ENCODE data around the gene APOBEC3B.
"Not testable (repeated sequence)": the region's sequence is repeated elsewhere in the genome, so short reads cannot be mapped to it uniquely, and the experiment has no call there.

APOBEC3B gene

GRCh38 chr22:38984224-38984623 lies 2.1 kb downstream of the APOBEC3B start:
- peaks cover 6% of the 10 kb centered on the region; the same call in 1 of the 2 replicates for H3K9me3 ChIP-seq (ENCODE audit: insufficient read depth, low read depth, low read length)
- H3K9ac ChIP-seq (ENCODE audit: low read depth, low read length): no peak overlapping the region
- H3K4me3 ChIP-seq (ENCODE audit: low read length): no peak overlapping the region
- H3K27me3 ChIP-seq (ENCODE audit: insufficient read depth, low read length): no peaks in the 10 kb centered on the region
- WGBS: 93% methylated on average over 2 of the region's 2 CpGs
- H3K4me1 ChIP-seq (ENCODE audit: insufficient read depth, low read length): peaks cover 10% of the 10 kb centered on the region; the same call in 1 of the 2 replicates
- no peak overlapping the region for H3K27ac ChIP-seq (ENCODE audit: low read depth, low read length)
- no peaks in the 10 kb centered on the region for H3K36me3 ChIP-seq (ENCODE audit: insufficient read depth, low read length)

- not testable (repeated sequence) for H3K9me3 ChIP-seq (ENCODE audit: insufficient read depth, low read depth, low read length); H3K9ac ChIP-seq (ENCODE audit: low read depth, low read length); H3K36me3 ChIP-seq (ENCODE audit: insufficient read depth, low read length); H3K27me3 ChIP-seq (ENCODE audit: insufficient read depth, low read length); H3K4me3 ChIP-seq (ENCODE audit: low read length)
- H3K27ac ChIP-seq (ENCODE audit: low read depth, low read length): 0 out of 2 replicates have a peak overlapping the region, but pooled peaks have one; percentile 35
- 88% methylated on average over 8 of the region's 9 CpGs for WGBS
- H3K4me1 ChIP-seq (ENCODE audit: insufficient read depth, low read length): peaks cover 10% of the 10 kb centered on the region; the same call in 1 of the 2 replicates
Measured at GRCh38 chr22:38984784-38985757, 2.9 kb downstream of the APOBEC3B start.

GRCh38 chr22:38986629-38987028 lies 4.5 kb downstream of the APOBEC3B start:
- Histone ChIP-seq H3K27ac (ENCODE audit: low read depth, low read length) (no peak overlapping the region), H3K4me1 (ENCODE audit: insufficient read depth, low read length) (0 out of 2 replicates have a peak, but pooled peaks cover 1% of the 10 kb centered on the region), H3K4me3 (ENCODE audit: low read length) (no peak overlapping the region), H3K9ac (ENCODE audit: low read depth, low read length) (no peak overlapping the region), H3K9me3 (ENCODE audit: insufficient read depth, low read depth, low read length) (peaks cover 6% of the 10 kb centered on the region; the same call in 1 of the 2 replicates), H3K27me3 (ENCODE audit: insufficient read depth, low read length) (no peaks in the 10 kb centered on the region), H3K36me3 (ENCODE audit: insufficient read depth, low read length) (no peaks in the 10 kb centered on the region)
- WGBS: 95% methylated on average over 3 of the region's 3 CpGs

GRCh38 chr22:38987171-38987895 lies 5.2 kb downstream of the APOBEC3B start:
- Histone ChIP-seq H3K36me3 (ENCODE audit: insufficient read depth, low read length) (no peaks in the 10 kb centered on the region), H3K9me3 (ENCODE audit: insufficient read depth, low read depth, low read length) (peaks cover 6% of the 10 kb centered on the region; the same call in 1 of the 2 replicates), H3K9ac (ENCODE audit: low read depth, low read length) (no peak overlapping the region), H3K27ac (ENCODE audit: low read depth, low read length) (no peak overlapping the region), H3K4me1 (ENCODE audit: insufficient read depth, low read length) (0 out of 2 replicates have a peak, but pooled peaks cover under 1% of the 10 kb centered on the region), H3K27me3 (ENCODE audit: insufficient read depth, low read length) (no peaks in the 10 kb centered on the region), H3K4me3 (ENCODE audit: low read length) (no peak overlapping the region)
- WGBS: 74% methylated on average over 8 of the region's 8 CpGs

- Histone ChIP-seq H3K9ac (ENCODE audit: low read depth, low read length) (no peak overlapping the region), H3K9me3 (ENCODE audit: insufficient read depth, low read depth, low read length) (peaks cover 2% of the 10 kb centered on the region; the same call in 1 of the 2 replicates), H3K4me3 (ENCODE audit: low read length) (no peak overlapping the region), H3K27me3 (ENCODE audit: insufficient read depth, low read length) (no peaks in the 10 kb centered on the region), H3K27ac (ENCODE audit: low read depth, low read length) (no peak overlapping the region), H3K4me1 (ENCODE audit: insufficient read depth, low read length) (peaks cover 3% of the 10 kb centered on the region; the same call in 1 of the 2 replicates), H3K36me3 (ENCODE audit: insufficient read depth, low read length) (no peaks in the 10 kb centered on the region)
- 96% methylated on average over 6 of the region's 6 CpGs for WGBS
Measured at GRCh38 chr22:38989466-38989865, 7.3 kb downstream of the APOBEC3B start.

- 23% methylated on average over 9 of the region's 12 CpGs for WGBS
- not testable (repeated sequence) for H3K4me1 ChIP-seq (ENCODE audit: insufficient read depth, low read length)
- H3K4me3 ChIP-seq (ENCODE audit: low read length): 0 out of 2 replicates have a peak overlapping the region, but pooled peaks have one; percentile 8
Measured at GRCh38 chr22:38992871-38993371, 10.8 kb downstream of the APOBEC3B start.

GRCh38 chr22:38996105-38996504 lies 14.0 kb downstream of the APOBEC3B start:
- H3K27me3 ChIP-seq (ENCODE audit: insufficient read depth, low read length): no peaks in the 10 kb centered on the region
- 95% methylated on average over 6 of the region's 6 CpGs for WGBS
- no peaks in the 10 kb centered on the region for H3K36me3 ChIP-seq (ENCODE audit: insufficient read depth, low read length)
- no peak overlapping the region for H3K4me3 ChIP-seq (ENCODE audit: low read length)
- peaks cover 3% of the 10 kb centered on the region; the same call in 1 of the 2 replicates for H3K4me1 ChIP-seq (ENCODE audit: insufficient read depth, low read length)
- H3K9me3 ChIP-seq (ENCODE audit: insufficient read depth, low read depth, low read length): no peaks in the 10 kb centered on the region
- no peak overlapping the region for H3K27ac ChIP-seq (ENCODE audit: low read depth, low read length)
- no peak overlapping the region for H3K9ac ChIP-seq (ENCODE audit: low read depth, low read length)

More at GRCh38 chr22:38992871-38993371, 10.8 kb downstream of the APOBEC3B start:
- H3K27me3 ChIP-seq (ENCODE audit: insufficient read depth, low read length); H3K9me3 ChIP-seq (ENCODE audit: insufficient read depth, low read depth, low read length); H3K36me3 ChIP-seq (ENCODE audit: insufficient read depth, low read length); H3K9ac ChIP-seq (ENCODE audit: low read depth, low read length); H3K27ac ChIP-seq (ENCODE audit: low read depth, low read length): not testable (repeated sequence)

GRCh38 chr22:38997518-38997917 lies 15.4 kb downstream of the APOBEC3B start:
- H3K9ac ChIP-seq (ENCODE audit: low read depth, low read length): no peak overlapping the region
- H3K36me3 ChIP-seq (ENCODE audit: insufficient read depth, low read length): no peaks in the 10 kb centered on the region
- no peak overlapping the region for H3K4me3 ChIP-seq (ENCODE audit: low read length)
- 86% methylated on average over 3 of the region's 3 CpGs for WGBS
- no peak overlapping the region for H3K27ac ChIP-seq (ENCODE audit: low read depth, low read length)
- peaks cover 1% of the 10 kb centered on the region; the same call in 1 of the 2 replicates for H3K4me1 ChIP-seq (ENCODE audit: insufficient read depth, low read length)
- no peaks in the 10 kb centered on the region for H3K9me3 ChIP-seq (ENCODE audit: insufficient read depth, low read depth, low read length)
- H3K27me3 ChIP-seq (ENCODE audit: insufficient read depth, low read length): no peaks in the 10 kb centered on the region

GRCh38 chr22:39003165-39003638 lies 21.1 kb downstream of the APOBEC3B start:
- H3K4me1 ChIP-seq (ENCODE audit: insufficient read depth, low read length): peaks cover 3% of the 10 kb centered on the region
- H3K27me3 ChIP-seq (ENCODE audit: insufficient read depth, low read length): no peaks in the 10 kb centered on the region
- no peaks in the 10 kb centered on the region for H3K36me3 ChIP-seq (ENCODE audit: insufficient read depth, low read length)
- H3K9ac ChIP-seq (ENCODE audit: low read depth, low read length): no peak overlapping the region
- no peaks in the 10 kb centered on the region for H3K9me3 ChIP-seq (ENCODE audit: insufficient read depth, low read depth, low read length)
- WGBS: 47% methylated on average over 7 of the region's 7 CpGs
- no peak overlapping the region for H3K4me3 ChIP-seq (ENCODE audit: low read length)
- no peak overlapping the region for H3K27ac ChIP-seq (ENCODE audit: low read depth, low read length)

- Histone ChIP-seq H3K27ac (ENCODE audit: low read depth, low read length) (no peak overlapping the region), H3K4me1 (ENCODE audit: insufficient read depth, low read length) (peaks cover 3% of the 10 kb centered on the region), H3K36me3 (ENCODE audit: insufficient read depth, low read length) (no peaks in the 10 kb centered on the region), H3K9me3 (ENCODE audit: insufficient read depth, low read depth, low read length) (no peaks in the 10 kb centered on the region), H3K9ac (ENCODE audit: low read depth, low read length) (no peak overlapping the region), H3K27me3 (ENCODE audit: insufficient read depth, low read length) (no peaks in the 10 kb centered on the region), H3K4me3 (ENCODE audit: low read length) (no peak overlapping the region)
- WGBS: 92% methylated on average over 5 of the region's 5 CpGs
Measured at GRCh38 chr22:39007177-39007576, 25.0 kb downstream of the APOBEC3B start.
